Body of pancreas (tissue), 4 donors: Measurements from ENCODE around the gene BAZ2B.

Experiments
- POLR2A ChIP-seq, 3 donors: fragments of 450-650 bp; IDR thresholded peaks; one replicate each; pipeline ENCODE4 v1.6.1; 2016; ENCODE audit warnings: antibody characterized with exemption in 3 of 3, mild to moderate bottlenecking in 2 of 3
- TF ChIP-seq, protein P1 (sequence below), 7 experiments: fragments of 450-650 bp in 4 of 7; fragments of 200-600 bp in 3 of 7; sonication (generic) in 3 of 7; IDR thresholded peaks; one replicate each; pipeline ENCODE4 v1.5.1; 2016 to 2019; ENCODE audit warnings: antibody characterized with exemption in 7 of 7

- TF ChIP-seq, protein P1, sequence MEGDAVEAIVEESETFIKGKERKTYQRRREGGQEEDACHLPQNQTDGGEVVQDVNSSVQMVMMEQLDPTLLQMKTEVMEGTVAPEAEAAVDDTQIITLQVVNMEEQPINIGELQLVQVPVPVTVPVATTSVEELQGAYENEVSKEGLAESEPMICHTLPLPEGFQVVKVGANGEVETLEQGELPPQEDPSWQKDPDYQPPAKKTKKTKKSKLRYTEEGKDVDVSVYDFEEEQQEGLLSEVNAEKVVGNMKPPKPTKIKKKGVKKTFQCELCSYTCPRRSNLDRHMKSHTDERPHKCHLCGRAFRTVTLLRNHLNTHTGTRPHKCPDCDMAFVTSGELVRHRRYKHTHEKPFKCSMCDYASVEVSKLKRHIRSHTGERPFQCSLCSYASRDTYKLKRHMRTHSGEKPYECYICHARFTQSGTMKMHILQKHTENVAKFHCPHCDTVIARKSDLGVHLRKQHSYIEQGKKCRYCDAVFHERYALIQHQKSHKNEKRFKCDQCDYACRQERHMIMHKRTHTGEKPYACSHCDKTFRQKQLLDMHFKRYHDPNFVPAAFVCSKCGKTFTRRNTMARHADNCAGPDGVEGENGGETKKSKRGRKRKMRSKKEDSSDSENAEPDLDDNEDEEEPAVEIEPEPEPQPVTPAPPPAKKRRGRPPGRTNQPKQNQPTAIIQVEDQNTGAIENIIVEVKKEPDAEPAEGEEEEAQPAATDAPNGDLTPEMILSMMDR (IDR thresholded peaks at IDR 0.05): no peak
- no peak for TF ChIP-seq POLR2A (IDR thresholded peaks at IDR 0.05)
Measured at GRCh38 chr2:159471340-159471739, 145.0 kb downstream of the BAZ2B start.
